ENCODE data around the gene ACTG2. TPM values are rescaled to one million over a fixed set of nuclear protein-coding genes. Genes with fewer than 3 reads are reported as not detected.
"Not testable (repeated sequence)": the region's sequence is repeated elsewhere in the genome, so short reads cannot be mapped to it uniquely, and the experiment has no call there.

Gene ACTG2
- total and polyA plus RNA-seq, 3 experiments from 2014 or later, result not detected

GRCh38 chr2:73938718-73939352, 46.0 kb downstream of the ACTG2 start:
- peak in 1 of 5 donors; percentile 29 for DNase-seq
- Mint-ChIP-seq H3K27me3 (no peaks in the 10 kb centered on the region), H3K4me1 (peaks cover 72 to 89% (median 83%) of the 10 kb centered on the region in 3 donors), H3K4me3 (no peak overlapping the region), H3K27ac (peak overlapping the region in 7 of 8 donors; percentile 20 to 79 (median 59)), H3K9me3 (no peaks in the 10 kb centered on the region), H3K36me3 (peaks cover 0 to 68% (median 17%) of the 10 kb centered on the region in 3 donors)
- H3K27me3 ChIP-seq (ENCODE audit: insufficient read depth, low read length, poor library complexity, severe bottlenecking), result no peaks in the 10 kb centered on the region
- no peak overlapping the region for H3K27ac ChIP-seq (ENCODE audit: low read depth, low read length)
- CTCF ChIA-PET, result no interaction called here
- POLR2A ChIA-PET, result interaction anchor here (0.9 kb wide), 1 partner anchor 48 kb away, joined by 5 read pairs; no protein-coding TSS in a partner anchor
- H3K4me1 ChIP-seq (ENCODE audit: insufficient read depth, low read length), result peaks cover 37% of the 10 kb centered on the region
- H3K4me3 ChIP-seq (ENCODE audit: low read length), result no peak overlapping the region
- no peaks in the 10 kb centered on the region for H3K9me3 ChIP-seq (ENCODE audit: low read length)
- peaks cover 14% of the 10 kb centered on the region for H3K36me3 ChIP-seq (ENCODE audit: insufficient read depth, low read length)

GRCh38 chr2:73939419-73939818, 46.6 kb downstream of the ACTG2 start:
- Mint-ChIP-seq H3K36me3 (peaks cover 0 to 72% (median 17%) of the 10 kb centered on the region in 3 donors), H3K27me3 (no peaks in the 10 kb centered on the region), H3K4me1 (peaks cover 70 to 90% (median 83%) of the 10 kb centered on the region in 3 donors), H3K4me3 (peak overlapping the region in 1 of 7 donors; percentile 9), H3K9me3 (no peaks in the 10 kb centered on the region), H3K27ac (peak overlapping the region in 2 of 8 donors; percentile 17 to 67)
- ChIA-PET POLR2A (no interaction called here), CTCF (no interaction called here)
- Histone ChIP-seq H3K27ac (ENCODE audit: low read depth, low read length) (no peak overlapping the region), H3K4me1 (ENCODE audit: insufficient read depth, low read length) (peaks cover 37% of the 10 kb centered on the region), H3K36me3 (ENCODE audit: insufficient read depth, low read length) (peaks cover 14% of the 10 kb centered on the region), H3K9me3 (ENCODE audit: low read length) (no peaks in the 10 kb centered on the region), H3K27me3 (ENCODE audit: insufficient read depth, low read length, poor library complexity, severe bottlenecking) (no peaks in the 10 kb centered on the region), H3K4me3 (ENCODE audit: low read length) (no peak overlapping the region)
- DNase-seq, result peak in 1 of 5 donors; percentile 39

GRCh38 chr2:73940066-73940465, 47.3 kb downstream of the ACTG2 start:
- H3K9me3 ChIP-seq (ENCODE audit: low read length); H3K4me3 Mint-ChIP-seq; H3K27ac ChIP-seq (ENCODE audit: low read depth, low read length); POLR2A ChIA-PET; DNase-seq; H3K27me3 ChIP-seq (ENCODE audit: insufficient read depth, low read length, poor library complexity, severe bottlenecking); H3K27me3 Mint-ChIP-seq; H3K9me3 Mint-ChIP-seq; H3K4me3 ChIP-seq (ENCODE audit: low read length): not testable (repeated sequence)
- CTCF ChIA-PET, result interaction anchor here (0.9 kb wide), 1 partner anchor 8 kb away, joined by 3 read pairs; no protein-coding TSS in a partner anchor
- peaks cover 13% of the 10 kb centered on the region for H3K36me3 ChIP-seq (ENCODE audit: insufficient read depth, low read length)
- H3K4me1 ChIP-seq (ENCODE audit: insufficient read depth, low read length), result peaks cover 37% of the 10 kb centered on the region
- Mint-ChIP-seq H3K36me3 (peaks cover 0 to 77% (median 17%) of the 10 kb centered on the region in 3 donors), H3K4me1 (peaks cover 75 to 94% (median 88%) of the 10 kb centered on the region in 3 donors), H3K27ac (peak overlapping the region in 5 of 8 donors; percentile 11 to 41 (median 27))

GRCh38 chr2:73942664-73943063, 49.9 kb downstream of the ACTG2 start:
- peaks cover 6% of the 10 kb centered on the region for H3K36me3 ChIP-seq (ENCODE audit: insufficient read depth, low read length)
- no peak overlapping the region for H3K27ac ChIP-seq (ENCODE audit: low read depth, low read length)
- ChIA-PET CTCF (interaction anchor here (1.9 kb wide), 1 partner anchor 44 kb away, joined by 5 read pairs; no protein-coding TSS in a partner anchor), POLR2A (no interaction called here)
- H3K27me3 Mint-ChIP-seq, result peaks cover 0 to 2% of the 10 kb centered on the region in 2 donors
- no peak overlapping the region for H3K4me3 Mint-ChIP-seq
- peaks cover 38% of the 10 kb centered on the region for H3K4me1 ChIP-seq (ENCODE audit: insufficient read depth, low read length)
- no peaks in the 10 kb centered on the region for H3K27me3 ChIP-seq (ENCODE audit: insufficient read depth, low read length, poor library complexity, severe bottlenecking)
- H3K36me3 Mint-ChIP-seq, result peaks cover 0 to 75% (median 9%) of the 10 kb centered on the region in 3 donors
- no peak overlapping the region for H3K4me3 ChIP-seq (ENCODE audit: low read length)
- no peaks in the 10 kb centered on the region for H3K9me3 ChIP-seq (ENCODE audit: low read length)
- H3K9me3 Mint-ChIP-seq, result no peaks in the 10 kb centered on the region
- peaks cover 66 to 83% (median 81%) of the 10 kb centered on the region in 3 donors for H3K4me1 Mint-ChIP-seq
- no peak for DNase-seq
- peak overlapping the region in 2 of 8 donors; percentile 14 to 36 for H3K27ac Mint-ChIP-seq

- Histone ChIP-seq H3K27ac (ENCODE audit: low read depth, low read length) (no peak overlapping the region), H3K9me3 (ENCODE audit: low read length) (no peaks in the 10 kb centered on the region), H3K4me1 (ENCODE audit: insufficient read depth, low read length) (peaks cover 35% of the 10 kb centered on the region), H3K4me3 (ENCODE audit: low read length) (no peak overlapping the region), H3K27me3 (ENCODE audit: insufficient read depth, low read length, poor library complexity, severe bottlenecking) (no peaks in the 10 kb centered on the region), H3K36me3 (ENCODE audit: insufficient read depth, low read length) (no peaks in the 10 kb centered on the region)
- Mint-ChIP-seq H3K9me3 (no peaks in the 10 kb centered on the region), H3K27me3 (peaks cover 0 to 2% of the 10 kb centered on the region in 2 donors), H3K36me3 (peaks cover 0 to 81% (median 13%) of the 10 kb centered on the region in 3 donors), H3K27ac (peak overlapping the region in 7 of 8 donors; percentile 24 to 77 (median 56)), H3K4me1 (peaks cover 58 to 77% (median 74%) of the 10 kb centered on the region in 3 donors), H3K4me3 (no peak overlapping the region)
- DNase-seq, result no peak
- ChIA-PET CTCF (interaction anchor here (1.2 to 1.9 kb wide), 2 partner anchors 10 to 42 kb away, joined by 3 to 5 read pairs; no protein-coding TSS in a partner anchor), POLR2A (no interaction called here)
These were observed 51.9 kb downstream of the ACTG2 start for GRCh38 chr2:73944714-73945113.

- POLR2A ChIA-PET, result no interaction called here
- Mint-ChIP-seq H3K4me1 (peaks cover 51 to 75% (median 71%) of the 10 kb centered on the region in 3 donors), H3K27me3 (peaks cover 0 to 2% of the 10 kb centered on the region in 2 donors)
These were observed 53.4 kb downstream of the ACTG2 start for GRCh38 chr2:73946215-73946614.

GRCh38 chr2:73946666-73947065, 53.9 kb downstream of the ACTG2 start:
- POLR2A ChIA-PET, result no interaction called here
- no peak overlapping the region for H3K27ac ChIP-seq (ENCODE audit: low read depth, low read length)
- peaks cover 0 to 83% (median 20%) of the 10 kb centered on the region in 3 donors for H3K36me3 Mint-ChIP-seq
- no peak overlapping the region for H3K4me3 Mint-ChIP-seq
- H3K27me3 Mint-ChIP-seq, result peaks cover 0 to 2% of the 10 kb centered on the region in 2 donors
- DNase-seq, result no peak
- no peak overlapping the region for H3K4me3 ChIP-seq (ENCODE audit: low read length)
- peaks cover 14% of the 10 kb centered on the region for H3K36me3 ChIP-seq (ENCODE audit: insufficient read depth, low read length)
- H3K4me1 Mint-ChIP-seq, result peaks cover 52 to 75% (median 69%) of the 10 kb centered on the region in 3 donors
- H3K4me1 ChIP-seq (ENCODE audit: insufficient read depth, low read length), result peaks cover 41% of the 10 kb centered on the region
- peak overlapping the region in 5 of 8 donors; percentile 36 to 63 (median 51) for H3K27ac Mint-ChIP-seq
- H3K27me3 ChIP-seq (ENCODE audit: insufficient read depth, low read length, poor library complexity, severe bottlenecking), result no peaks in the 10 kb centered on the region
- CTCF ChIA-PET, result no interaction called here
- no peaks in the 10 kb centered on the region for H3K9me3 ChIP-seq (ENCODE audit: low read length)
- H3K9me3 Mint-ChIP-seq, result no peaks in the 10 kb centered on the region

More at GRCh38 chr2:73946215-73946614, 53.4 kb downstream of the ACTG2 start:
- Histone ChIP-seq H3K27ac (ENCODE audit: low read depth, low read length) (no peak overlapping the region), H3K4me1 (ENCODE audit: insufficient read depth, low read length) (peaks cover 41% of the 10 kb centered on the region), H3K4me3 (ENCODE audit: low read length) (no peak overlapping the region), H3K36me3 (ENCODE audit: insufficient read depth, low read length) (peaks cover 10% of the 10 kb centered on the region), H3K9me3 (ENCODE audit: low read length) (no peaks in the 10 kb centered on the region), H3K27me3 (ENCODE audit: insufficient read depth, low read length, poor library complexity, severe bottlenecking) (no peaks in the 10 kb centered on the region)
- CTCF ChIA-PET, result no interaction called here
- peak overlapping the region in 5 of 8 donors; percentile 25 to 79 (median 48) for H3K27ac Mint-ChIP-seq
- H3K4me3 Mint-ChIP-seq, result no peak overlapping the region
- H3K9me3 Mint-ChIP-seq, result no peaks in the 10 kb centered on the region
- no peak for DNase-seq
- H3K36me3 Mint-ChIP-seq, result peaks cover 0 to 81% (median 15%) of the 10 kb centered on the region in 3 donors

GRCh38 chr2:73947412-73948018, 54.7 kb downstream of the ACTG2 start:
- ChIA-PET CTCF (no interaction called here), POLR2A (no interaction called here)
- H3K36me3 ChIP-seq (ENCODE audit: insufficient read depth, low read length), result peaks cover 22% of the 10 kb centered on the region
- Mint-ChIP-seq H3K36me3 (peaks cover 0 to 88% (median 27%) of the 10 kb centered on the region in 3 donors), H3K27ac (peak overlapping the region in 3 of 8 donors; percentile 20 to 77 (median 29)), H3K4me1 (peaks cover 54 to 76% (median 63%) of the 10 kb centered on the region in 3 donors), H3K27me3 (peaks cover 0 to 2% of the 10 kb centered on the region in 2 donors), H3K9me3 (no peaks in the 10 kb centered on the region), H3K4me3 (no peak overlapping the region)
- H3K27ac ChIP-seq (ENCODE audit: low read depth, low read length), result no peak overlapping the region
- H3K9me3 ChIP-seq (ENCODE audit: low read length), result no peaks in the 10 kb centered on the region
- H3K4me3 ChIP-seq (ENCODE audit: low read length), result no peak overlapping the region
- no peaks in the 10 kb centered on the region for H3K27me3 ChIP-seq (ENCODE audit: insufficient read depth, low read length, poor library complexity, severe bottlenecking)
- DNase-seq, result no peak
- peaks cover 41% of the 10 kb centered on the region for H3K4me1 ChIP-seq (ENCODE audit: insufficient read depth, low read length)

Data from CD8-positive, alpha-beta memory T cell (primary cell).